ENCODE measurements around the gene PDPN.

Gene PDPN

GRCh38 chr1:13622446-13622845, 38.8 kb downstream of the PDPN start:
- TF ChIP-seq POLR2AphosphoS5 (IDR thresholded peaks at IDR 0.05; ENCODE audit: low read depth, low read length) = no peak
- TF ChIP-seq POLR2A (IDR thresholded peaks at IDR 0.05; ENCODE audit: low read depth, low read length) = no peak
- no peak for TF ChIP-seq TAF1 (IDR thresholded peaks at IDR 0.05; ENCODE audit: borderline replicate concordance, low read depth, low read length)
- FAIRE-seq = no peak
- DNase-seq (ENCODE audit: insufficient read length) = no peak

GRCh38 chr1:13623021-13623637, 39.5 kb downstream of the PDPN start:
- DNase-seq (ENCODE audit: insufficient read length) (no peak), FAIRE-seq (no peak)
- TF ChIP-seq POLR2A (IDR thresholded peaks at IDR 0.05; ENCODE audit: low read depth, low read length) = no peak
- no peak for TF ChIP-seq POLR2AphosphoS5 (IDR thresholded peaks at IDR 0.05; ENCODE audit: low read depth, low read length)
- TF ChIP-seq TAF1 (IDR thresholded peaks at IDR 0.05; ENCODE audit: borderline replicate concordance, low read depth, low read length) = no peak

- DNase-seq (ENCODE audit: insufficient read length) (no peak), FAIRE-seq (no peak)
- TF ChIP-seq TAF1 (IDR thresholded peaks at IDR 0.05; ENCODE audit: borderline replicate concordance, low read depth, low read length) = no peak
Observed at GRCh38 chr1:13624526-13624925, 40.9 kb downstream of the PDPN start.

GRCh38 chr1:13627127-13627526, 43.5 kb downstream of the PDPN start:
- no peak for TF ChIP-seq TAF1 (IDR thresholded peaks at IDR 0.05; ENCODE audit: borderline replicate concordance, low read depth, low read length)
- no peak for TF ChIP-seq POLR2A (IDR thresholded peaks at IDR 0.05; ENCODE audit: low read depth, low read length)
- TF ChIP-seq POLR2AphosphoS5 (IDR thresholded peaks at IDR 0.05; ENCODE audit: low read depth, low read length) = no peak
- DNase-seq (ENCODE audit: insufficient read length) (no peak), FAIRE-seq (no peak)

GRCh38 chr1:13628218-13628617, 44.6 kb downstream of the PDPN start:
- TF ChIP-seq POLR2AphosphoS5 (IDR thresholded peaks at IDR 0.05; ENCODE audit: low read depth, low read length) = no peak
- no peak for TF ChIP-seq TAF1 (IDR thresholded peaks at IDR 0.05; ENCODE audit: borderline replicate concordance, low read depth, low read length)
- TF ChIP-seq POLR2A (IDR thresholded peaks at IDR 0.05; ENCODE audit: low read depth, low read length) = no peak
- FAIRE-seq (no peak), DNase-seq (ENCODE audit: insufficient read length) (no peak)

GRCh38 chr1:13628711-13629110, 45.1 kb downstream of the PDPN start:
- DNase-seq (ENCODE audit: insufficient read length) = no peak
- no peak for FAIRE-seq
- TF ChIP-seq POLR2A (IDR thresholded peaks at IDR 0.05; ENCODE audit: low read depth, low read length) (no peak), TAF1 (IDR thresholded peaks at IDR 0.05; ENCODE audit: borderline replicate concordance, low read depth, low read length) (no peak), POLR2AphosphoS5 (IDR thresholded peaks at IDR 0.05; ENCODE audit: low read depth, low read length) (no peak)

- FAIRE-seq (no peak), DNase-seq (ENCODE audit: insufficient read length) (no peak)
- TF ChIP-seq TAF1 (IDR thresholded peaks at IDR 0.05; ENCODE audit: borderline replicate concordance, low read depth, low read length) (no peak), POLR2AphosphoS5 (IDR thresholded peaks at IDR 0.05; ENCODE audit: low read depth, low read length) (no peak), POLR2A (IDR thresholded peaks at IDR 0.05; ENCODE audit: low read depth, low read length) (no peak)
Observed at GRCh38 chr1:13642306-13643004, 58.8 kb downstream of the PDPN start.

- DNase-seq (ENCODE audit: insufficient read length) (no peak), FAIRE-seq (no peak)
- no peak for TF ChIP-seq POLR2A (IDR thresholded peaks at IDR 0.05; ENCODE audit: low read depth, low read length)
- no peak for TF ChIP-seq TAF1 (IDR thresholded peaks at IDR 0.05; ENCODE audit: borderline replicate concordance, low read depth, low read length)
- TF ChIP-seq POLR2AphosphoS5 (IDR thresholded peaks at IDR 0.05; ENCODE audit: low read depth, low read length) = no peak
Observed at GRCh38 chr1:13643017-13643416, 59.4 kb downstream of the PDPN start.

GRCh38 chr1:13646521-13646920, 62.9 kb downstream of the PDPN start:
- no peak for FAIRE-seq
- no peak for TF ChIP-seq POLR2AphosphoS5 (IDR thresholded peaks at IDR 0.05; ENCODE audit: low read depth, low read length)
- no peak for TF ChIP-seq TAF1 (IDR thresholded peaks at IDR 0.05; ENCODE audit: borderline replicate concordance, low read depth, low read length)
- TF ChIP-seq POLR2A (IDR thresholded peaks at IDR 0.05; ENCODE audit: low read depth, low read length) = no peak
- DNase-seq (ENCODE audit: insufficient read length) = no peak

- TF ChIP-seq POLR2AphosphoS5 (IDR thresholded peaks at IDR 0.05; ENCODE audit: low read depth, low read length) = no peak
- TF ChIP-seq POLR2A (IDR thresholded peaks at IDR 0.05; ENCODE audit: low read depth, low read length) = no peak
- TF ChIP-seq TAF1 (IDR thresholded peaks at IDR 0.05; ENCODE audit: borderline replicate concordance, low read depth, low read length) = no peak
- FAIRE-seq (no peak), DNase-seq (ENCODE audit: insufficient read length) (no peak)
Observed at GRCh38 chr1:13651279-13651678, 67.6 kb downstream of the PDPN start.

GRCh38 chr1:13652238-13652637, 68.6 kb downstream of the PDPN start:
- DNase-seq (ENCODE audit: insufficient read length) (no peak), FAIRE-seq (no peak)
- TF ChIP-seq POLR2AphosphoS5 (IDR thresholded peaks at IDR 0.05; ENCODE audit: low read depth, low read length) (no peak), POLR2A (IDR thresholded peaks at IDR 0.05; ENCODE audit: low read depth, low read length) (no peak), TAF1 (IDR thresholded peaks at IDR 0.05; ENCODE audit: borderline replicate concordance, low read depth, low read length) (no peak)

GRCh38 chr1:13661539-13661938, 77.9 kb downstream of the PDPN start:
- DNase-seq (ENCODE audit: insufficient read length) = no peak
- TF ChIP-seq POLR2A (IDR thresholded peaks at IDR 0.05; ENCODE audit: low read depth, low read length) = no peak
- no peak for TF ChIP-seq TAF1 (IDR thresholded peaks at IDR 0.05; ENCODE audit: borderline replicate concordance, low read depth, low read length)
- no peak for FAIRE-seq

Data from GM12892 (cell line).